HEK293T (cell line): Measurements from ENCODE around the gene KCNAB2.

Source experiments
- ARNT ChIP-seq: fragments of 450-650 bp; IDR thresholded peaks from 2 replicates; pipeline ENCODE4 v1.6.1; 2017; ENCODE audit warnings: mild to moderate bottlenecking
- ELF4 ChIP-seq: fragments of 450-650 bp; IDR thresholded peaks from 2 replicates; pipeline ENCODE4 v1.6.1; 2017; ENCODE audit warnings: antibody characterized with exemption
- FOXA1 ChIP-seq: fragments of 450-650 bp; IDR thresholded peaks from 2 replicates; pipeline ENCODE4 v1.6.1; 2016; ENCODE audit warnings: mild to moderate bottlenecking
- FOXK2 ChIP-seq: fragments of 450-650 bp; IDR thresholded peaks from 2 replicates; pipeline ENCODE4 v1.6.1; 2016; ENCODE audit warnings: mild to moderate bottlenecking
- HDGF ChIP-seq: fragments of 450-650 bp; IDR thresholded peaks from 2 replicates; pipeline ENCODE4 v1.6.1; 2017; ENCODE audit warnings: antibody characterized with exemption, borderline replicate concordance
- L3MBTL2 ChIP-seq: fragments of 450-650 bp; conservative IDR thresholded peaks from 2 replicates; pipeline ENCODE4 v1.6.1; 2016; ENCODE audit warnings: mild to moderate bottlenecking
- LEF1 ChIP-seq: fragments of 450-650 bp; IDR thresholded peaks from 2 replicates; pipeline ENCODE4 v1.6.1; 2017; ENCODE audit warnings: mild to moderate bottlenecking, borderline replicate concordance
- NFRKB ChIP-seq: fragments of 450-650 bp; IDR thresholded peaks from 2 replicates; pipeline ENCODE4 v1.6.1; 2016; ENCODE audit warnings: mild to moderate bottlenecking, moderate library complexity
- PKNOX1 ChIP-seq: fragments of 450-650 bp; IDR thresholded peaks from 2 replicates; pipeline ENCODE4 v1.6.1; 2016
- SP1 ChIP-seq: fragments of 450-650 bp; IDR thresholded peaks from 2 replicates; pipeline ENCODE4 v1.6.1; 2017
- SUZ12 ChIP-seq: fragments of 450-650 bp; IDR thresholded peaks from 2 replicates; pipeline ENCODE4 v1.6.1; 2016; ENCODE audit warnings: mild to moderate bottlenecking
- TARDBP ChIP-seq: fragments of 450-650 bp; IDR thresholded peaks from 2 replicates; pipeline ENCODE4 v1.6.1; 2016
- ZNF384 ChIP-seq: fragments of 450-650 bp; IDR thresholded peaks from 2 replicates; pipeline ENCODE4 v1.6.1; 2016

- TF ChIP-seq SP1, result no peak
- TF ChIP-seq L3MBTL2, result no peak
- TF ChIP-seq ELF4, result no peak
- TF ChIP-seq ARNT, result no peak
- no peak for TF ChIP-seq ZNF384
- TF ChIP-seq TARDBP, result no peak
- no peak for TF ChIP-seq LEF1
- TF ChIP-seq FOXA1, result no peak
- TF ChIP-seq PKNOX1, result no peak
- no peak for TF ChIP-seq SUZ12
- TF ChIP-seq NFRKB, result no peak
- no peak for TF ChIP-seq FOXK2
- TF ChIP-seq HDGF, result no peak
These were observed 42.3 kb downstream of the KCNAB2 start for GRCh38 chr1:6087958-6088357.
